ENCODE measurements around the gene MUC5B.

GRCh38 chr11:1202776-1203504, 19.9 kb upstream of the MUC5B start:
- TF ChIP-seq CTCF (IDR thresholded peaks at IDR 0.05), result peak; percentile 87
- no peak for TF ChIP-seq EZH2 (IDR thresholded peaks at IDR 0.05)

All from neural progenitor cell (in vitro differentiated cells).